HL-60/S4 treated with retinoic acid at 250 ng/mL for 4 days and 3 days (cell line): ENCODE data around the gene CAV1.
"Not testable (repeated sequence)": the region's sequence is repeated elsewhere in the genome, so short reads cannot be mapped to it uniquely, and the experiment has no call there.

Source experiments
- in situ Hi-C: fragments of 300-500 bp; cut with MboI; formaldehyde crosslinking; loops from 2 replicates; pipeline ENCODE4 v1.7.0; 2022; ENCODE audit warnings: low sequenced_read_pairs

Gene CAV1, protein sequence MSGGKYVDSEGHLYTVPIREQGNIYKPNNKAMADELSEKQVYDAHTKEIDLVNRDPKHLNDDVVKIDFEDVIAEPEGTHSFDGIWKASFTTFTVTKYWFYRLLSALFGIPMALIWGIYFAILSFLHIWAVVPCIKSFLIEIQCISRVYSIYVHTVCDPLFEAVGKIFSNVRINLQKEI

DNA sequence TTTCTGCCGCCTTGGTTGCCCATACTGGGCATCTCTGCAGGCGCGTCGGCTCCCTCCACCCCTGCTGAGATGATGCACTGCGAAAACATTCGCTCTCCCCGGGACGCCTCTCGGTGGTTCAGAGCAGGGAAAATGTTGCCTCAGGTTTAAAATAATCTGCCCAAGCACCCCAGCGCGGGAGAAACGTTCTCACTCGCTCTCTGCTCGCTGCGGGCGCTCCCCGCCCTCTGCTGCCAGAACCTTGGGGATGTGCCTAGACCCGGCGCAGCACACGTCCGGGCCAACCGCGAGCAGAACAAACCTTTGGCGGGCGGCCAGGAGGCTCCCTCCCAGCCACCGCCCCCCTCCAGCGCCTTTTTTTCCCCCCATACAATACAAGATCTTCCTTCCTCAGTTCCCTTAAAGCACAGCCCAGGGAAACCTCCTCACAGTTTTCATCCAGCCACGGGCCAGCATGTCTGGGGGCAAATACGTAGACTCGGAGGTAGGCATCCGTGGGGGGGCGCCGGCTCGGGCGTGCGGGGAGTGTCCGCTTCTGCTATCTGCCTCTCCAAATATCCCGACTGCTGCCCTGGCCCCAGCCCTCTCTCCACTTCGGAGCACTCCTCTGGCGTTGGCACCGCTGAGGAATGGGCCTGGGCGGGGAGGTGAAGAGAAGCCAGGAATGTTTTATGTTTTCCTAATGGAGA is at the start of gene CAV1:
TSS of gene CAV1 (plus strand) at position 428 of the 689 bp plus-strand sequence. CDS start at position 455, 27 bp downstream.
- in situ Hi-C loops: no loop called here

DNA sequence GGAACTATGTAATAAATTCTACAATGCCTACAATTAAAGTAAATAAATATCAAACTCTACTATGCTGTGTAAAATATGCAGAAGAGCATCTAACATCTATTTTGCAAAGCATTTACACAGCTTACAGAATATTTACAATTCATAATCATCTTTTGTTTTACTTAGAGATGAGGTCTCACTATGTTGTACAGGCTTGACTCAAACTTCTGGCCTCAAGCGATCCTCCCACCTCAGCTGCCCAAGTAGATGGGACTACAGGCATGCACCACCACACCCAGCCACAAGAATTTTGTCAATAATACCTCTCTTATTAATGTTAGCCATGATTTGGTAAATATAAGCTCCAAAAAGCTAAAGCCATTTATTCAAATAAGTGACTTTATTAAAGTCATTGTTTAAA is 47.2 kb upstream of the CAV1 start:
- in situ Hi-C loops: no loop called here

DNA sequence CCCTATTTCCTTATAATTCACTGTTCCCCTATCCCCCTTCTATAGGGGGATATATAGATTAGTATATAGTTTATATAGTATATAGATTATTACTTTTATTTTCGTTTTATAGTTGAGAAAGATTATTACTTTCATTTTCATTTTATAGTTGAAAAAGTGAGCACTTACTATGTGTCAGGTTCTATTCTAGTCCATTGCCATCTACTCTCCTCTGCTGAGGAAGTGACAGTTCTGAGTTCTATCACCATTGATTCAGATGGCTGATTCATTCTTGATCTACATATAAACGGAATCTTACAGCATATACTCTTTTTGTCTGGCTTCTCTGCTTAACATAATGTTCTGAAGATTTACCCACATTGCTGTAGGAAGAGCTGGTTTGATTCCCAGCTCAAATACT is 46.0 kb upstream of the CAV1 start:
- in situ Hi-C loops: no loop called here

DNA sequence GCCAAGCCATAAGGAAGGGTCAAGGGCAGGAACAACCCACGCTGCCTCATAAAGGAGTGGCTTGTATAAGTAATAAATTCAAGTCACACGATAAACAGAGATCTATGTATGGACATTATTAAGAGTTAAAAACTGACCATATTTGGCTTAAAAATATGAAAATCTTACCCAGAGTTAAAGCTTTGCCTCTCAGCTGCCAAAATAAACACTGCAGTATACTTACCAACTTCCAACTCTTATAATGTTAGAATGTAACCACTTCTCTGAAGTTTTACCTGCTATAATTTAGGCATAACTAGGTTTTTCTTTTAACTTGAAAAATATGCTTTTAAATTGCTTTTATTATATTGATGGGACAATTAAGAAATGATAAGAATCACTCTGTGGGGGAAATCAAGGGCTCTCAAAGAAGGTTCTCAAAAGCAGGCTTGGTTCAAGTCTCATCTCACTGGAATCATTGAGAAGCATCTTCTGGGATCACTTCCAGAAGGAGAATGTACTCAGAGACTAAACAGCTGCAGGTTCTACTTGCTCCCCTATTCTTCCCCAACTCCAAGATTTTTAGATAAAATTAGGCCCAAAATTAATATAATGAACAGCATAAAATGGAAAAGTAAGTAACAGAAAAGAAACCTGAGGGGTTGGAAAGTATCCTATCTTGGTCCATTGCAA is 41.4 kb upstream of the CAV1 start:
- in situ Hi-C loops: no loop called here

DNA sequence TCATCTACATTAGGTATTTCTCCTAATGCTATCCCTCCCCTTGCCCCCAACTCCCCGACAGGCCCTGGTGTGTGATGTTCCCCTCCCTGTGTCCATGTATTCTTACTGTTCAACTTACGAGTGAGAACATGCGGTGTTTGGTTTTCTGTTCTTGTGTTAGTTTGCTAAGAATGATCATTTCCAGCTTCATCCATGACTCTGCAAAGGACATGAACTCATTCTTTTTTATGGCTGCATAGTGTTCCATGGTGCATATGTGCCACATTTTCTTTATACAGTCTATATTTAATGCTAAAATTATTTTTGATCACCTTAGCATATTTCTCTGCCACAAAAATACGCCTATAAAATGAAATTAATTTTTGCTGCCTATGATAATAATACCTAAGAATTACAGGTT is 40.4 kb upstream of the CAV1 start:
- in situ Hi-C loops: not testable (repeated sequence)

DNA sequence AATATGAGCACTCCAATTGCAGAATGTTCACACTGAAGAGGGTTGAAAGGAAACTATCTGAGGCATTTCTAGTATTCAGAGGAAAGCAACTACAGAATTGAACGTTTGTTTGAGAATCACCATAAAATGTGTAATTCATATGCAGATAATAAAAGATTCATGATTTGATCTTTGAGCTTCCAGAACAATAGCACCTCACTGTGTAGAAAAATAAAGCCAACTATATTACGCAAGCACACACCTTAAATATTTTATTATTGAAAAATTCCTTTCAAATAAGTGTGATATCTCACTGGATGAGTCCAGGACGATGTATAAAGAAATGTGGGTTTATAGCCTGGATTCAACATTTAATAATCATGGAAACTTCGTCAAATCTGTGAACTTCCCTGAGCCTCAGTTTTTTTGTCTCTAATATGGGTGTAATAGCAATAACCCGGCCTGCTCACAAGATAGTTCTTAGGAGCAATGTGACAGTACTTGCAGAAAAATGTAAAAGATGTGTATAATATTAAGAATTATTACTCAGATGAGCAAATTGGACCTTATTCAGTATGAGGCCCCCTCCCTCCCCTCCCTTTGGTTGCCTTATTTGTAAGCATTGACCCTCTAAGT is 36.8 kb upstream of the CAV1 start:
- in situ Hi-C loops: no loop called here

DNA sequence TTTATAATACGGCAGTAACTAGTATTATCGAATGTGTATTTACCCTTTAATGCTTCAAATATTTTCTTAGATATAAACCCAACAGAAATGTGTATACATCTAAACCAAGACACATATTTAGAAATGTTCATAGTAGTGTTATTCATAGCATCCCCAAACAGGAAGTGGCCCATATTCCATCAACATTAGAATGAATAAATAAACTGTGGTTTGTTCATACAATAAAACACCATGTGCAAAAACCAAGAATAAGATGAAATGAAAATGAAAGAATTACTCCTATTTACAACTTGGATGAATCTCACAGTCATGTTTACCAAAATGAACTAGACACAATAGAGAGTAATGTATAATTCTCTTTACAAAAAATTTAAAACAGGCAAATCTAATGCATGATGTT is 34.5 kb upstream of the CAV1 start:
- in situ Hi-C loops: no loop called here

DNA sequence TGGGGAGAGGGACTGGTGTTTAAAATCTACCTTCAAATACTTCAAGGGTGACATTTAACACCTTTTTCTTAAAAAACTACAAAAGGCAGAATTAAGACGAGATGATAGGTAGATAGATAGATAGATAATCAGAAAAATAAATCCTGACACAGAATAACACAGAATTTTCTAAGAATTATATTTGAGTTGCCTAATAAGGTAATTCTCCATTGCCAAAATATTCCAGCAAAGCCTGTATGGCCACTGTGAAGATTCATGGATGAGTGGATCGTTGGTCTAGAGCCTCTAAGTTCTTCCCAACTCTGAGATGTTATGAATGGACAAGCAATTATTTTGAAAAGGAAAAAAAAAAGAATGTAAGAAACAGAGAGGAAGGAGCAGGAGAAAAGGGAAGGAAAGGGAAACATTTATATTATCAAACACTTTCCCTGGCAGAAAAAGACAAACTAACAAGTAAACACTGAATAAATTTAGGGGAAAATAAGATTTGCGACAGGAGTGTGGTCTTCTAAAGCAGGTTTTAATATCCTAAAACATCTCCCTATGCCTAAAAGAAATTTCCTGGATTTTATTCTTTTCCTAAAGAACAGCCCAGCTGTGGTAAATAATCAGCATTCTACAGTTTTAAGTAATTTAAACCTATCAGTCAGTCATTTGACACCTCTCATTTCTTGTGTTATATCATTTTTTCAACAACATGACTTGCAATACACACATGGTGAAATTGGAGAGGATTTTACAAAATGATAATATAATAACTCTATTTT is 32.8 kb upstream of the CAV1 start:
- in situ Hi-C loops: no loop called here

DNA sequence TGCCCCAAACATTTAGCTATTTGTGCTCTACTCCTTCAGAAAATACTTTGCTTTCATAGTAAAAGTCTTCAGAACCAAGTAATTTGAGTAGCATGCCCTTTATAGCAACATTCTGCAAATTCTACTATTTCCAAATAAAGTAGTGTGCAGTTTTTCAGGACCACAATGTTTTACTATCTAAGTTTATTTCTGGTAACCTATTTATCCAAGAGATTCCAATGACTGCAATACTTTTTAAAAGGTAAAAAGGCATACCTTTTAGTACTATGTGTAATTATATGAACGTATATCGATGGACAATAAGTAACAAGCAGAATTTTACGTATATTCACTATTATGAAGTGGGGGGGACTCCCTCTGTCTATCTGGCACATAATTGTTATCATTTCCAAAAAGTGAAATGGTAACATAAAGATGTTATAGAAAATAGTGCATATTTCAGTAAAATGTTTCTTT is 32.2 kb upstream of the CAV1 start:
- in situ Hi-C loops: no loop called here

DNA sequence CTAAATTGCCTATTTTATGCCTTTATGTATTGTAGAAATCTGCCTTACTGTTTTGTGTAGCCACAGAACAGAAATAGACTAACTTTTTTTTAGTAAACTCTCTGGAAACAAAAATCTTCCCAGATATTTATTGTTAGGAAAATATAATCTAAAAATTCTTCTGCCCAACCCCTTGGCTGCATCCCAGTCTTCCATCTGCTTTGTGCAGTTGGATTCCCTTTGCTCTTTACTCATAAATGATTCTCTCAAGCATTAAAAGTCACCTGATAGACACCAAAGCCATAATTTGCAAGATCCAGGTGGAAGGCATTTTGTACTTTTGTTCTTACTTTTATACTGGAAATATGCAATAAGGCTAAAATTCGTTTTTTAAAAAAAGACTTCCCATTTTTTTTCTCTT is 31.4 kb upstream of the CAV1 start:
- in situ Hi-C loops: no loop called here

DNA sequence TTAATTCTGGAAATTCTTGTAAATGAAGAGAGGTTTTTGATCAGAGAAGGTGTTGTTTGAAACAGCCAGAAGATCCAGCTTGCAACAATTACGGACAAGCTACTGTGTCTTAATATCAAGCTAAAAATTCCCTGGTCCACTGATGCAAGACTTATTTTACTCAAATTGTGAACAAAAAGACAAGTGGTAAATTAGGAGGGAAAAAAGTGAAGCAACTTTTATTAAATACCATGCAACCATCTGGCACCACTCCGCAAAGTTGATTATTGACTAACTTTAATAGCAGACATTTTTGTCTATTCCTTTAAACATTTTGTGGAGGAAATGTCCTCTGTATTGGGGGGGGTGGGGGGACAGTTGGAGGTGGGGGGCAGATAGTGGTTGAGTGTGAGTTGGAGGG is 30.4 kb upstream of the CAV1 start:
- in situ Hi-C loops: no loop called here

DNA sequence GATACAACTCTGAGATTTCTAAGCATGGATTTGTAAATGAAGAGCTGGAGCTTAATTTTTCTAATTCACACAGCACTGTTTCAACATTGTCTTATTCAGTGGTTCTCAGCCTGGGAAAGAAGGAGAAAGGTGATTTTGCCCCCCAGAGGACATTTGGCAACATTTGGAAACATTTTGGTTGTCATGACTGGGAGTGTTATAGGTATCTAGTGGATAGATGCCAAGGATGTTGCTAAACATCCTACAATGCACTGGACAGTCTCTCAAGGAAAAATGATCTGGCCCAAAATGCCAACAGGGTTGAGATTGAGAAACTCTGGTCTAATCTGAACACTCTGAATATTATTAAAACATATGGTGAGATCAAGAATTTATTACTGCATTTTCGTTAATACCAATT is 29.1 kb upstream of the CAV1 start:
- in situ Hi-C loops: no loop called here

DNA sequence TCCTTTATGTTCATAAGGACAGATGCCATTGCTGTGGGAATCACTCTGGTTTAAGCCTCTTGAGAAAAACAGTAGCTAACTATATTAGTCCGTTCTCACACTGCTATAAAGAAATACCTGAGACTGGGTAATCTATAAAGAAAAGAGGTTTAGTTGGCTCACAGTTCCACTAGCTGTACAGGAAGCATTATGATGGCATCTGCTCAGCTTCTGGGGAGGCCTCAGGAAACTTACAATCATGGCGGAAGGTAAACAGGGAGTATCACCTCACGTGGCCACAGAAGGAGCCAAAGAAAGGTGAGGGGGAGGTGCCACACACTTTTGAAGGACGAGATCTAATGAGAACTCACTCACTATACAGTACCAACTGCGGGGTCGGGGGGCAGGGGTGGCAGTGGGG is 28.2 kb upstream of the CAV1 start:
- in situ Hi-C loops: no loop called here

DNA sequence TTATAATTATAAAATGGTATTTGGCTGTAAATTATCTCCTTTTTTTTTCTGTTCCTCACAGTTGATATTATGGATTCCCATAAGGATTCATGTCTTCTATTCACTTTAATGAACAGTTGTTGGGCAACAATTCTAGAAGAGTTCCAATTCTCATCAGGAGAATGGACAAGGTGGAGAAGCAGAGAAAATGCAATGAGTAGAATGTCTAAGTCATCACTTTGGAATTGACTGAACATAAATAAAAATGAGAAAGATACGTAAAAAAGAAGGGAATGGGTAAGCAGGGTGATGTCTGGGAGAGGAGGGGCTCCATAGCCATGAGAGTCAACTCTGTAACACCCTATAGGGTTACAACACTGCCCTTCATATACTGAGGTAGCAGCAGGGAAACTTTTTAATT is 27.1 kb upstream of the CAV1 start:
- in situ Hi-C loops: no loop called here

DNA sequence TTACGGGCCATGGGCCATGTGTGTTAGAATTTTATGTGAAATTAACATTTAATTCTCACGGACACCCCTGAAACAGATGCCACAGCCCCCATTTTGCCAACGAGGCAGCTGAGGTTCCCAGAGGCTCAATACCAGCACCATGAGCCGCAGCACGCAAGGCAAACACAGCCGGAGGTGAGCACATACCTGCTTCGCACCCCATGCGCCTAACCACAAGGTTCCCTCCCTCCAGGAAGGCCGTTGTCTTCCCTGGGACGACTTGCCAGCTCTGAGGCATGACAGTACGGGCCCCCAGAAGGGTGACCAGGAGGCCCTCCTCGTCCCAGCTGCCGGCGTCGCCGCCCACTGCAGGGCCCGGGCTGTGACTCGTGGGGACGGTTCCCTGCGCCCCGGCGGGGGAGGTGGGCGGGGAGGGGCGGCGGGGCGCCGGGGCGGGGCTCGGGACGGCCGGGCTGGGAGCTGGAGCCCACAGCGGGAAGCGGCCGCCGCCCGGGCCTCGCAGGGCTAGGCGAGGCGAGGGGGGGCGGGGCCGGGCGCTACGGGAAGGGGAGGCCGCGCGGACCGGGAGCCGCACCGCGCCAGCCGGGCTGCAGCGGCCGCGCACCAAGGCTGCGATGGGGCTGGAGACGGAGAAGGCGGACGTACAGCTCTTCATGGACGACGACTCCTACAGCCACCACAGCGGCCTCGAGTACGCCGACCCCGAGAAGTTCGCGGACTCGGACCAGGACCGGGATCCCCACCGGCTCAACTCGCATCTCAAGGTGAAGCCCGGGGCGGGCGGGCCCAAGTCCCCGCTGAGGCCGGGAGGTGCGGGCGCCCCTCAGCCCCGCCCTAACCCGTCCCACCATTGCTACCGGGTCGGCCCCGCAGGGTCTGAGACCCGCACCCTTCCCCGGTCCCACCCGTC is 25.4 kb upstream of the CAV1 start, which contains the start of gene CAV2:
TSS of gene CAV2 (plus strand) at position 571 of the 910 bp plus-strand sequence. CDS start at position 615, 44 bp downstream.
- in situ Hi-C loops: no loop called here

DNA sequence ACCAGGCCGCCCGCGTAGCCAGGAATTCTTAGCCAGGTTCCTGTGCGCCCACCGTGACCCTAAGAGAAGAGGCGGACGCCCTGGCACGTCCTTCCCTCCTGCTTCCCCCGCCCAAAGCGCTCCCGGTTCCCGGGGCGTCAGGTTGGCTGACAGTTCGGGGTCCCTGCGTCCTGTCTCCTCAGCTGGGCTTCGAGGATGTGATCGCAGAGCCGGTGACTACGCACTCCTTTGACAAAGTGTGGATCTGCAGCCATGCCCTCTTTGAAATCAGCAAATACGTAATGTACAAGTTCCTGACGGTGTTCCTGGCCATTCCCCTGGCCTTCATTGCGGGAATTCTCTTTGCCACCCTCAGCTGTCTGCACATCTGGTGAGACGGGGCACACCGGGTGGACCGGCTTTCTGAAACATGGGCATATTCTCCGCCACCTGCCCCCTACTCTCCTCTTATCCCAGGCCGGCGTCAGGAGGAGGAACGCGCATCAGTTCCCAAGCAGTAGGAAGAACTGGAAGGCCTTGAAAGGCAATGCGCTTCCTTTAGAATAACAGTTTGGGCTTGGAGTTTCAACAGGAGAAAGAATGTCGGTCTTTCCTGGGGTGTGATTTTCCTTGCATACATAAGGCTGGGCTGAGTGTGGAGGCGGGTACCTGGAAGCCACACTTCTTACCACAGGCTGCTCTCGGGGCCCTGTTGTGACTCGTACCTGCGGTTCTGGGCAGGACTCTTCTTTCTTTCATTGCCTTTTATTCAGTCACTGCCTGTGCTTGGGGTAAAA is 24.6 kb upstream of the CAV1 start:
- in situ Hi-C loops: no loop called here

DNA sequence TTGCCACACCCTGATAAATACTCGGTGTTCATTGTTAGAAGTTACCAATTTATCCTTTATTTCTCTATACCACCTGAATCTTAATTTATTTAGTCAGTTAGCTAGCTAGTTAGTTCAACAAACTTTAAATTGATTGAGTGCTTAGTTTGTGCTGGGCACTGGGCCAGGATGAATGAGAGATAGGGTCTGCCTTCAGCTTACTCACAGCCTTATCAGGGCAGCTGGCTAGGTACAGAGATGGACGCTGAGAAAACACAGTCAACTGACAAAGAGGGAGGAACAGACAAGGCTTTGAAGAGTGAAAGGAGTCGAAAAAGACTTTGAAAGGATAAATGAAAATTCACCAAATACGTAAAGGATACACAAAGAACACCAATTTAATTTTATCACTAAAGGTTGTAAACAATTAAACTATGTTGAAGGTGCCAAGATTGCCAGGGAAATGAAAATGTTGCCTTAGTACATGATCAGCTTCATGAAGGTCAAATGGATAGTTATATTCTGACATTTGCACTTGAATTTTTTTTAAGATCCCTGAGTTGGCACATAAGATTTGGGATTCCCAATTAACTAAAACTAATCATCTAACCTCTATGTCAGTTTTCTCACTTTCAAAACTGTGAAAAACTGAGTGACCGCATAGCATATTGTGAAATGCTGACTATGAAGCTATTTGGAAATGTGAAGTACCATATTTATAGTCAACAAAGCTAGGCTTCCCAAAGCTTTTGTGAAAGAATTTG is 23.2 kb upstream of the CAV1 start:
- in situ Hi-C loops: no loop called here
